ENCODE data around the gene DRAXIN. TPM values are rescaled to one million over a fixed set of nuclear protein-coding genes. Genes with fewer than 3 reads are reported as not detected.

DRAXIN gene
- total RNA-seq, 2 experiments from 2014 or later: 3.5 to 4.1 TPM

- Mint-ChIP-seq H3K27ac (no peak overlapping the region), H3K27me3 (peaks cover 15% of the 10 kb centered on the region), H3K4me1 (peaks cover 20% of the 10 kb centered on the region), H3K4me3 (no peak overlapping the region), H3K36me3 (peaks cover 5% of the 10 kb centered on the region), H3K9me3 (no peaks in the 10 kb centered on the region)
- DNase-seq (no peak), ATAC-seq (ENCODE audit: low read depth) (no peak)
- POLR2A ChIA-PET: no interaction called here
Measured at GRCh38 chr1:11753555-11754208, 62.2 kb downstream of the DRAXIN start.

- H3K4me3 Mint-ChIP-seq: no peak overlapping the region
- H3K9me3 Mint-ChIP-seq: no peaks in the 10 kb centered on the region
- POLR2A ChIA-PET: no interaction called here
- H3K36me3 Mint-ChIP-seq: no peaks in the 10 kb centered on the region
- peaks cover 30% of the 10 kb centered on the region for H3K27me3 Mint-ChIP-seq
- H3K27ac Mint-ChIP-seq: no peak overlapping the region
- DNase-seq: no peak
- peaks cover 13% of the 10 kb centered on the region for H3K4me1 Mint-ChIP-seq
- ATAC-seq (ENCODE audit: low read depth): no peak
Measured at GRCh38 chr1:11757047-11757446, 65.5 kb downstream of the DRAXIN start.

- H3K4me1 Mint-ChIP-seq: peaks cover 2% of the 10 kb centered on the region
- H3K36me3 Mint-ChIP-seq: no peaks in the 10 kb centered on the region
- H3K27me3 Mint-ChIP-seq: peaks cover 42% of the 10 kb centered on the region
- H3K9me3 Mint-ChIP-seq: no peaks in the 10 kb centered on the region
- DNase-seq (no peak), ATAC-seq (ENCODE audit: low read depth) (no peak)
- H3K4me3 Mint-ChIP-seq: no peak overlapping the region
- H3K27ac Mint-ChIP-seq: no peak overlapping the region
- POLR2A ChIA-PET: no interaction called here
Measured at GRCh38 chr1:11759791-11760190, 68.3 kb downstream of the DRAXIN start.

GRCh38 chr1:11761285-11761684 lies 69.8 kb downstream of the DRAXIN start:
- Mint-ChIP-seq H3K4me3 (no peak overlapping the region), H3K27me3 (peaks cover 35% of the 10 kb centered on the region), H3K9me3 (no peaks in the 10 kb centered on the region), H3K36me3 (no peaks in the 10 kb centered on the region), H3K27ac (peak overlapping the region; percentile 8), H3K4me1 (peaks cover 2% of the 10 kb centered on the region)
- ATAC-seq (ENCODE audit: low read depth) (no peak), DNase-seq (no peak)
- POLR2A ChIA-PET: no interaction called here

GRCh38 chr1:11761988-11762406 lies 70.5 kb downstream of the DRAXIN start, which contains the start of gene C1orf167:
TSS of gene C1orf167 (plus strand) at chr1:11762193. CDS start at chr1:11764401, 2,208 bp downstream.
- H3K36me3 Mint-ChIP-seq: no peaks in the 10 kb centered on the region
- H3K9me3 Mint-ChIP-seq: no peaks in the 10 kb centered on the region
- POLR2A ChIA-PET: no interaction called here
- peaks cover 2% of the 10 kb centered on the region for H3K4me1 Mint-ChIP-seq
- H3K27me3 Mint-ChIP-seq: peaks cover 30% of the 10 kb centered on the region
- H3K27ac Mint-ChIP-seq: peak within 1 kb of the TSS; percentile 8
- DNase-seq: peak; percentile 64
- ATAC-seq (ENCODE audit: low read depth): peak; percentile 73
- H3K4me3 Mint-ChIP-seq: no peak within 1 kb of the TSS

GRCh38 chr1:11764115-11764514 lies 72.6 kb downstream of the DRAXIN start:
- POLR2A ChIA-PET: interaction anchor here (1.4 kb wide), 1 partner anchor 45 kb away, joined by 3 read pairs; no protein-coding TSS in a partner anchor
- Mint-ChIP-seq H3K27me3 (peaks cover 32% of the 10 kb centered on the region), H3K36me3 (no peaks in the 10 kb centered on the region), H3K4me1 (peaks cover 2% of the 10 kb centered on the region), H3K4me3 (no peak overlapping the region), H3K9me3 (no peaks in the 10 kb centered on the region), H3K27ac (no peak overlapping the region)
- ATAC-seq (ENCODE audit: low read depth): no peak
- no peak for DNase-seq

- Mint-ChIP-seq H3K27ac (no peak overlapping the region), H3K4me1 (no peaks in the 10 kb centered on the region), H3K9me3 (no peaks in the 10 kb centered on the region), H3K4me3 (no peak overlapping the region), H3K36me3 (no peaks in the 10 kb centered on the region), H3K27me3 (peaks cover 31% of the 10 kb centered on the region)
- POLR2A ChIA-PET: interaction anchor here (1.4 kb wide), 1 partner anchor 45 kb away, joined by 3 read pairs; no protein-coding TSS in a partner anchor
- DNase-seq (no peak), ATAC-seq (ENCODE audit: low read depth) (no peak)
Measured at GRCh38 chr1:11764519-11764918, 73.0 kb downstream of the DRAXIN start.

GRCh38 chr1:11765661-11766428 lies 74.3 kb downstream of the DRAXIN start:
- H3K4me3 Mint-ChIP-seq: no peak overlapping the region
- no peaks in the 10 kb centered on the region for H3K9me3 Mint-ChIP-seq
- no peaks in the 10 kb centered on the region for H3K4me1 Mint-ChIP-seq
- POLR2A ChIA-PET: no interaction called here
- H3K27ac Mint-ChIP-seq: no peak overlapping the region
- H3K27me3 Mint-ChIP-seq: peaks cover 23% of the 10 kb centered on the region
- no peak for DNase-seq
- no peak for ATAC-seq (ENCODE audit: low read depth)
- H3K36me3 Mint-ChIP-seq: no peaks in the 10 kb centered on the region

GRCh38 chr1:11766429-11766776 lies 74.9 kb downstream of the DRAXIN start:
- H3K36me3 Mint-ChIP-seq: no peaks in the 10 kb centered on the region
- no peak for DNase-seq
- peaks cover 17% of the 10 kb centered on the region for H3K27me3 Mint-ChIP-seq
- POLR2A ChIA-PET: no interaction called here
- H3K9me3 Mint-ChIP-seq: no peaks in the 10 kb centered on the region
- ATAC-seq (ENCODE audit: low read depth): no peak
- H3K4me1 Mint-ChIP-seq: no peaks in the 10 kb centered on the region
- H3K4me3 Mint-ChIP-seq: no peak overlapping the region
- no peak overlapping the region for H3K27ac Mint-ChIP-seq

- no peak overlapping the region for H3K27ac Mint-ChIP-seq
- no peaks in the 10 kb centered on the region for H3K36me3 Mint-ChIP-seq
- peaks cover 9% of the 10 kb centered on the region for H3K27me3 Mint-ChIP-seq
- H3K4me3 Mint-ChIP-seq: no peak overlapping the region
- ATAC-seq (ENCODE audit: low read depth) (no peak), DNase-seq (no peak)
- no peaks in the 10 kb centered on the region for H3K9me3 Mint-ChIP-seq
- POLR2A ChIA-PET: no interaction called here
- H3K4me1 Mint-ChIP-seq: no peaks in the 10 kb centered on the region
Measured at GRCh38 chr1:11767922-11768704, 76.6 kb downstream of the DRAXIN start.

GRCh38 chr1:11768821-11769220 lies 77.3 kb downstream of the DRAXIN start:
- H3K27ac Mint-ChIP-seq: no peak overlapping the region
- no peak overlapping the region for H3K4me3 Mint-ChIP-seq
- peaks cover 5% of the 10 kb centered on the region for H3K27me3 Mint-ChIP-seq
- ATAC-seq (ENCODE audit: low read depth): no peak
- H3K36me3 Mint-ChIP-seq: no peaks in the 10 kb centered on the region
- no peaks in the 10 kb centered on the region for H3K9me3 Mint-ChIP-seq
- DNase-seq: no peak
- H3K4me1 Mint-ChIP-seq: no peaks in the 10 kb centered on the region
- POLR2A ChIA-PET: no interaction called here

GRCh38 chr1:11769274-11769673 lies 77.8 kb downstream of the DRAXIN start:
- Mint-ChIP-seq H3K27ac (no peak overlapping the region), H3K9me3 (no peaks in the 10 kb centered on the region), H3K4me3 (no peak overlapping the region), H3K27me3 (peaks cover 5% of the 10 kb centered on the region), H3K36me3 (no peaks in the 10 kb centered on the region), H3K4me1 (no peaks in the 10 kb centered on the region)
- POLR2A ChIA-PET: no interaction called here
- ATAC-seq (ENCODE audit: low read depth) (no peak), DNase-seq (no peak)

GRCh38 chr1:11770011-11770410 lies 78.5 kb downstream of the DRAXIN start:
- Mint-ChIP-seq H3K27me3 (peaks cover 5% of the 10 kb centered on the region), H3K27ac (no peak overlapping the region), H3K36me3 (no peaks in the 10 kb centered on the region), H3K4me3 (no peak overlapping the region), H3K9me3 (no peaks in the 10 kb centered on the region), H3K4me1 (no peaks in the 10 kb centered on the region)
- DNase-seq: no peak
- POLR2A ChIA-PET: no interaction called here
- ATAC-seq (ENCODE audit: low read depth): no peak
